DND-41 (cell line): Measurements from ENCODE around the gene LCE1F.
A peak's percentile ranks its signal among the peaks of the same experiment; 100 is the strongest.

Source experiments
- ATAC-seq: fragments of 200-7000 bp; cut with Tn5 transposase; 3 replicates; pipeline ENCODE4 v1.9.1; 2021; ENCODE audit warnings: low read depth; ENCODE audit not compliant: insufficient read depth
- DNase-seq: peaks from one replicate; pipeline ENCODE4 v3.0.0-alpha.2; 2020
- H2AFZ ChIP-seq: 2 replicates; pipeline ENCODE4 v1.6.0; 2012; ENCODE audit warnings: low read depth, low read length
- H3K27ac ChIP-seq: 2 replicates; pipeline ENCODE4 v1.5.1; 2012; ENCODE audit warnings: low read length, inconsistent platforms
- H3K27me3 ChIP-seq: fragments of 200-600 bp; sonication (generic); 2 replicates; pipeline ENCODE4 v1.6.0; 2012; ENCODE audit warnings: low read length, mild to moderate bottlenecking, inconsistent platforms; ENCODE audit not compliant: insufficient read depth, poor library complexity
- H3K36me3 ChIP-seq: 2 replicates; pipeline ENCODE4 v1.5.1; 2012; ENCODE audit warnings: low read length, inconsistent platforms; ENCODE audit not compliant: insufficient read depth
- H3K4me1 ChIP-seq: 2 replicates; pipeline ENCODE4 v1.5.1; 2012; ENCODE audit warnings: mild to moderate bottlenecking, low read length; ENCODE audit not compliant: insufficient read depth
- H3K4me2 ChIP-seq: 2 replicates; pipeline ENCODE4 v1.6.0; 2012; ENCODE audit warnings: mild to moderate bottlenecking, moderate library complexity, low read length, inconsistent platforms; ENCODE audit not compliant: insufficient read depth
- H3K4me3 ChIP-seq, 2 experiments: fragments of 200-600 bp in 1 of 2; shearing (Covaris generic) in 1 of 2; 2 replicates each; pipeline ENCODE4 v1.5.1; 2012 to 2016; ENCODE audit warnings: inconsistent platforms in 2 of 2, low read length in 2 of 2, mild to moderate bottlenecking in 2 of 2, low read depth in 1 of 2, moderate library complexity in 1 of 2
- H3K79me2 ChIP-seq: 2 replicates; pipeline ENCODE4 v1.6.0; 2012; ENCODE audit warnings: low read length, inconsistent platforms; ENCODE audit not compliant: insufficient read depth
- H3K9ac ChIP-seq: 2 replicates; pipeline ENCODE4 v1.6.0; 2012; ENCODE audit warnings: low read depth, mild to moderate bottlenecking, inconsistent platforms, low read length, moderate library complexity
- H3K9me3 ChIP-seq: 2 replicates; pipeline ENCODE4 v1.5.1; 2012; ENCODE audit warnings: low read length, moderate library complexity, mild to moderate bottlenecking, inconsistent platforms; ENCODE audit not compliant: insufficient read depth, severe bottlenecking
- H4K20me1 ChIP-seq: 2 replicates; pipeline ENCODE4 v1.6.0; 2012; ENCODE audit warnings: low read length; ENCODE audit not compliant: insufficient read depth
- CTCF ChIP-seq: IDR thresholded peaks from 2 replicates; pipeline ENCODE4 v1.5.1; 2012; ENCODE audit warnings: borderline replicate concordance, low read length, moderate library complexity, mild to moderate bottlenecking; ENCODE audit not compliant: poor library complexity, severe bottlenecking; ENCODE audit errors: extremely low read depth
- EZH2 ChIP-seq: IDR thresholded peaks from 3 replicates; pipeline ENCODE4 v1.6.1; 2012; ENCODE audit warnings: borderline replicate concordance, low read depth, mild to moderate bottlenecking, moderate library complexity, low read length, inconsistent platforms; ENCODE audit not compliant: severe bottlenecking

The LCE1F gene

DNA sequence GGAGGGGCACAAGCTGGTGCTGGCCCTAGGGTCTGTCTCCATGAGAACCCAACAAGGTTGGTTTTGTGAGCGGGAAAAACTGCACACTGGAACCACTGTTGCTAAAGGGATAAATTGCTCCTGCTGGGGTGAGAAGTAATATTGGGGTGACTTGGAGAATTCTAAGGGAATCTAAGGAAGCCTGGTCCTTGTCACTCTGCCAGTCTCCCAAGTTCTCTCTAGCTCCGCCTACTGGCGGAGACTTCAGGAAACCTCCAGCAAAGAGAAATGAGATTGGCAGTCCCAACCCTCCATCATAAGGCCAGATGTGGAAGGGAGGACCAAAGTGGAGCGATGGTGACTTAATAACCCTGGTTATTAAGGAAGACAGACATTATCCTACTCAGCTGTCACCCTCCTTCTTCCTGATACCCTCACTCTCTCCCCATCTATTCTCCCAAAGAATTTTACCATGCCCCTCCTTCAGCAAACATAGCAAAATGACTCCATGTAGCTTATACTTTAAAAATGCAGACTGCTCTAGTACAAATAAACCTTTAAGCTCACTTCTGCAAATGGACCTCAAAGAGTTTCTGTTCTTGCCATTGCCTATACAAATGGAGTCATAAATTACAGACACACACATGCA is 2.7 kb downstream of the LCE1F start:
- TF ChIP-seq EZH2 (no peak), CTCF (peak; percentile 34)
- ATAC-seq = no peak

GRCh38 chr1:152783095-152783494 is 8.2 kb downstream of the LCE1F start:
- no peaks in the 10 kb centered on the region for H4K20me1 ChIP-seq
- H3K27ac ChIP-seq = no peak overlapping the region
- no peak overlapping the region for H3K4me2 ChIP-seq
- TF ChIP-seq CTCF (no peak), EZH2 (no peak)
- no peaks in the 10 kb centered on the region for H3K4me1 ChIP-seq
- H2AFZ ChIP-seq = no peak overlapping the region
- H3K36me3 ChIP-seq = no peaks in the 10 kb centered on the region
- peaks cover 10% of the 10 kb centered on the region for H3K27me3 ChIP-seq
- no peak overlapping the region for H3K4me3 ChIP-seq
- ATAC-seq = no peak
- no peaks in the 10 kb centered on the region for H3K79me2 ChIP-seq
- H3K9me3 ChIP-seq = no peaks in the 10 kb centered on the region
- H3K9ac ChIP-seq = no peak overlapping the region
- no peak for DNase-seq

More for the DNA sequence above, 2.7 kb downstream of the LCE1F start:
- no peaks in the 10 kb centered on the region for H3K9me3 ChIP-seq
- H3K4me1 ChIP-seq = no peaks in the 10 kb centered on the region
- no peak overlapping the region for H3K9ac ChIP-seq
- no peaks in the 10 kb centered on the region for H3K79me2 ChIP-seq
- no peaks in the 10 kb centered on the region for H3K36me3 ChIP-seq
- H3K27me3 ChIP-seq = peaks cover 4% of the 10 kb centered on the region
- no peaks in the 10 kb centered on the region for H4K20me1 ChIP-seq
- DNase-seq = peak; percentile 7
- H3K4me2 ChIP-seq = no peak overlapping the region
- no peak overlapping the region for H2AFZ ChIP-seq
- H3K27ac ChIP-seq = no peak overlapping the region
- no peak overlapping the region for H3K4me3 ChIP-seq

DNA sequence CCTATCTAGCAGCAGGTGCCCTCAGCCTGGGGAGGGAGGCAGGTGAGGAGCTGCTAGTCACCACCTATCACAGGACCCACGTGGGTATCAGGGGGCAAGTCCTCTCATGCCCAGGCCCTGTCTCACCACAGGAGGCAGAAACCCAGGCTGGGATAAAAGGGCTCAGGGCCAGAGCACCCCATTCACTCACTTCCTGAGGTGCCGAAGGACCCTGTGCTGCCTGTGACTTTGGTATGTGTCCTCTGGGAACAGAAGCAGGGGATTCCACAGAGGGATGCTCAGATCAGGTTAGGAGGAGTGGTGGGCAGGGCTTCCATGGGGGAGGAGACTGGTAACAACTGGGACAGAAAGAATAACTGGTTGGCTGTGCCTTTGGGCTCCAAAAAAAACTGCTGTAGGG is 11.1 kb downstream of the LCE1F start, which contains the start of gene LCE1E:
LCE1E (plus strand) TSS at position 181 of the 400 bp plus-strand sequence. CDS start 1,043 bp downstream, outside the sequence.
- H3K79me2 ChIP-seq = no peaks in the 10 kb centered on the region
- no peaks in the 10 kb centered on the region for H3K36me3 ChIP-seq
- H3K4me3 ChIP-seq = no peak within 1 kb of the TSS
- no peak within 1 kb of the TSS for H3K9ac ChIP-seq
- DNase-seq (no peak), ATAC-seq (no peak)
- no peaks in the 10 kb centered on the region for H3K9me3 ChIP-seq
- TF ChIP-seq CTCF (no peak), EZH2 (no peak)
- peaks cover 6% of the 10 kb centered on the region for H3K27me3 ChIP-seq
- H3K27ac ChIP-seq = no peak within 1 kb of the TSS
- no peak within 1 kb of the TSS for H2AFZ ChIP-seq
- H4K20me1 ChIP-seq = no peaks in the 10 kb centered on the region
- no peak within 1 kb of the TSS for H3K4me2 ChIP-seq
- H3K4me1 ChIP-seq = no peaks in the 10 kb centered on the region
